Astrocyte (in vitro differentiated cells and primary cell): ENCODE data around the gene RALY. TPM values are rescaled to one million over a fixed set of nuclear protein-coding genes. Genes with fewer than 3 reads are reported as not detected.
A peak's percentile ranks its signal among the peaks of the same experiment; 100 is the strongest.

Experiments used
- DNase-seq: peaks from one replicate; pipeline ENCODE4 v3.0.0-alpha.2; 2010; ENCODE audit warnings: low read depth
- FAIRE-seq: peaks from 2 replicates; lab custom pipeline; 2011; peaks lifted over from hg19 to GRCh38; lab: Jason Lieb, UNC
- H2AFZ ChIP-seq: 2 replicates; pipeline ENCODE4 v1.6.0; 2012; ENCODE audit warnings: low read depth, low read length, inconsistent platforms
- H3K27ac ChIP-seq: 2 replicates; pipeline ENCODE4 v1.5.1; 2011; ENCODE audit warnings: low read depth, low read length, inconsistent platforms
- H3K27me3 ChIP-seq: 2 replicates; pipeline ENCODE4 v1.6.0; 2011; ENCODE audit warnings: low read length, inconsistent platforms; ENCODE audit not compliant: insufficient read depth
- H3K36me3 ChIP-seq: 2 replicates; pipeline ENCODE4 v1.5.1; 2011; ENCODE audit warnings: low read length, inconsistent platforms; ENCODE audit not compliant: insufficient read depth
- H3K4me1 ChIP-seq: 2 replicates; pipeline ENCODE4 v1.5.1; 2011; ENCODE audit warnings: low read length, inconsistent platforms; ENCODE audit not compliant: insufficient read depth
- H3K4me2 ChIP-seq: 2 replicates; pipeline ENCODE4 v1.6.0; 2012; ENCODE audit warnings: low read length, inconsistent platforms
- H3K4me3 ChIP-seq: 2 replicates; pipeline ENCODE4 v1.5.1; 2011; ENCODE audit warnings: low read depth, mild to moderate bottlenecking, low read length, inconsistent platforms; ENCODE audit not compliant: insufficient read depth
- H3K79me2 ChIP-seq: 2 replicates; pipeline ENCODE4 v1.6.0; 2012; ENCODE audit warnings: mild to moderate bottlenecking, low read length, inconsistent platforms; ENCODE audit not compliant: insufficient read depth
- H3K9ac ChIP-seq: 2 replicates; pipeline ENCODE4 v1.6.0; 2012; ENCODE audit warnings: mild to moderate bottlenecking, low read length, inconsistent platforms
- H3K9me3 ChIP-seq: 2 replicates; pipeline ENCODE4 v1.5.1; 2012; ENCODE audit warnings: low read depth, mild to moderate bottlenecking, low read length, inconsistent platforms; ENCODE audit not compliant: insufficient read depth
- H4K20me1 ChIP-seq: 2 replicates; pipeline ENCODE4 v1.6.0; 2012; ENCODE audit warnings: low read length, inconsistent platforms; ENCODE audit not compliant: insufficient read depth
- H3K27ac Mint-ChIP-seq: one replicate; pipeline ENCODE4 v1.8.0; 2021; ENCODE audit warnings: mild to moderate bottlenecking, mixed read lengths; ENCODE audit not compliant: unreplicated experiment
- H3K27me3 Mint-ChIP-seq: one replicate; pipeline ENCODE4 v1.8.0; 2021; ENCODE audit warnings: low read depth, mixed read lengths; ENCODE audit not compliant: unreplicated experiment
- H3K36me3 Mint-ChIP-seq: one replicate; pipeline ENCODE4 v1.8.0; 2021; ENCODE audit warnings: low read depth, mixed read lengths; ENCODE audit not compliant: unreplicated experiment
- H3K4me1 Mint-ChIP-seq: one replicate; pipeline ENCODE4 v1.8.0; 2021; ENCODE audit warnings: low read depth, mixed read lengths; ENCODE audit not compliant: unreplicated experiment
- H3K4me3 Mint-ChIP-seq: one replicate; pipeline ENCODE4 v1.8.0; 2021; ENCODE audit warnings: mild to moderate bottlenecking, moderate library complexity, mixed read lengths; ENCODE audit not compliant: unreplicated experiment
- H3K9me3 Mint-ChIP-seq: one replicate; pipeline ENCODE4 v1.8.0; 2021; ENCODE audit warnings: mild to moderate bottlenecking, mixed read lengths; ENCODE audit not compliant: unreplicated experiment
- CTCF ChIP-seq: IDR thresholded peaks from 2 replicates; pipeline ENCODE4 v1.5.1; 2011; ENCODE audit warnings: low read depth, mild to moderate bottlenecking, inconsistent platforms, low read length, moderate library complexity; ENCODE audit not compliant: insufficient read depth
- EZH2 ChIP-seq: IDR thresholded peaks from 2 replicates; pipeline ENCODE4 v1.6.1; 2012; ENCODE audit warnings: mild to moderate bottlenecking, low read length, inconsistent platforms; ENCODE audit not compliant: insufficient read depth
- total RNA-seq: library from RNA; stranded (reverse); gene quantifications from 2 replicates; pipeline ENCODE4 v1.2.1, GENCODE V29; 2021

Gene RALY
- total RNA-seq, 1 donor from 2014 or later = 105 TPM

GRCh38 chr20:34022839-34023234, 29.1 kb downstream of the RALY start:
- peaks cover 94% of the 10 kb centered on the region for H3K79me2 ChIP-seq
- H3K9me3 ChIP-seq = no peaks in the 10 kb centered on the region
- peaks cover 30% of the 10 kb centered on the region for H3K4me1 Mint-ChIP-seq
- no peaks in the 10 kb centered on the region for H3K36me3 ChIP-seq
- peaks cover 92% of the 10 kb centered on the region for H4K20me1 ChIP-seq
- FAIRE-seq = no peak
- no peak overlapping the region for H3K27ac ChIP-seq
- no peaks in the 10 kb centered on the region for H3K9me3 Mint-ChIP-seq
- H3K4me2 ChIP-seq = no peak overlapping the region
- no peak overlapping the region for H3K4me3 ChIP-seq
- no peak for DNase-seq
- H2AFZ ChIP-seq = no peak overlapping the region
- no peaks in the 10 kb centered on the region for H3K27me3 ChIP-seq
- no peaks in the 10 kb centered on the region for H3K27me3 Mint-ChIP-seq
- no peak overlapping the region for H3K4me3 Mint-ChIP-seq
- H3K27ac Mint-ChIP-seq = no peak overlapping the region
- no peak for TF ChIP-seq CTCF
- TF ChIP-seq EZH2 = no peak
- no peak overlapping the region for H3K9ac ChIP-seq
- peaks cover 9% of the 10 kb centered on the region for H3K4me1 ChIP-seq
- peaks cover 7% of the 10 kb centered on the region for H3K36me3 Mint-ChIP-seq

DNA sequence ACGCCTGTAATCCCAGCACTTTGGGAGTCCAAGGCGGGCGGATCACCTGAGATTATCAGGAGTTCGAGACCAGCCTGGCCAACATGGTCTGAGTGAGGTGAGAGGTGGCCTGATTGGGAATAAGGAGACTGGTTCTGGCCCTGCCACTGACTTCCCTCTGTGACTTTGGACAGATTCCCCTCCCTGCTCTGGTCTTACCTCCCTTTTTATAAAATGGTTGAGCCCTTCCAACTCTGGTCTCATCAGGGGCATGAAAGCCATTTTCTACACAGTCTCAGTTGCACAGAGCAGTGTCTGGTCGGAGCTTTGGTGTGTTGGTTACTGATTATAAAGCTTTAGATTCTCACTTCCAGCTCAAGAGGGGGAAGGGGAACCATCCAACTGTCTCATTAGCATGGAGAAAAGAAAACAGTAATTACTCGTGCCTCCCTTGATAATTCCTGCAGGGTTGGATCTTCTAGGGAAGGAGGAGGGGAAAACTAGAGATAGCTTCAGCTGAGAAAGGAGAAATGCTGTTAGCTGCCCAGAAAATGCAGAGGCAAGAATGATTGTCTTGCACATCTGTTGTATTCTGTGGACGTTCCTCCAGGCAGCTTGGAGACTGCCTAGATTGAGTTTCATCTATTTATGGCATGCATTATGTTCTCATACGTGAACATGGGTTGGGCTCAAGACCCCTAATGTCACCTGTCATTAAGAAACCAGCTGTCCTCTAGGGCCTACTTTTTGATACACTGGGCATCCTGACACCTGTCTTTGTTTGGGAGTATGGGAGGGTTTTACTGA, 30.4 kb downstream of the RALY start:
- FAIRE-seq = no peak
- H3K36me3 Mint-ChIP-seq = peaks cover 7% of the 10 kb centered on the region

More for the DNA sequence above, 30.4 kb downstream of the RALY start:
- no peaks in the 10 kb centered on the region for H3K27me3 ChIP-seq
- no peak for TF ChIP-seq CTCF
- TF ChIP-seq EZH2 = no peak
- Mint-ChIP-seq H3K4me3 (no peak overlapping the region), H3K9me3 (peaks cover 3% of the 10 kb centered on the region), H3K27ac (peak overlapping the region; percentile 62), H3K27me3 (no peaks in the 10 kb centered on the region), H3K4me1 (peaks cover 19% of the 10 kb centered on the region)
- no peaks in the 10 kb centered on the region for H3K9me3 ChIP-seq
- no peaks in the 10 kb centered on the region for H3K36me3 ChIP-seq
- H4K20me1 ChIP-seq = peaks cover 92% of the 10 kb centered on the region
- no peak overlapping the region for H3K9ac ChIP-seq
- no peak for DNase-seq
- H3K4me1 ChIP-seq = peaks cover 3% of the 10 kb centered on the region
- H2AFZ ChIP-seq = no peak overlapping the region
- no peak overlapping the region for H3K27ac ChIP-seq
- no peak overlapping the region for H3K4me2 ChIP-seq
- peaks cover 94% of the 10 kb centered on the region for H3K79me2 ChIP-seq
- no peak overlapping the region for H3K4me3 ChIP-seq
